Chondrocyte (in vitro differentiated cells): ENCODE measurements around the gene TNIK. TPM values are rescaled to one million over a fixed set of nuclear protein-coding genes. Genes with fewer than 3 reads are reported as not detected.

Source experiments
- DNase-seq: peaks from one replicate; pipeline ENCODE4 v3.0.0; 2021; ENCODE audit warnings: mixed read lengths, low spot score
- H3K27ac Mint-ChIP-seq: one replicate; pipeline ENCODE4 v1.8.0; 2021; ENCODE audit warnings: mild to moderate bottlenecking, moderate library complexity, mixed read lengths; ENCODE audit not compliant: unreplicated experiment
- H3K27me3 Mint-ChIP-seq: 2 replicates; pipeline ENCODE4 v1.8.0; 2021; ENCODE audit warnings: low read depth, mixed read lengths
- H3K36me3 Mint-ChIP-seq: 2 replicates; pipeline ENCODE4 v1.8.0; 2021; ENCODE audit warnings: low read depth, mixed read lengths
- H3K4me1 Mint-ChIP-seq: 2 replicates; pipeline ENCODE4 v1.8.0; 2021; ENCODE audit warnings: low read depth, mild to moderate bottlenecking, mixed read lengths
- H3K4me3 Mint-ChIP-seq: one replicate; pipeline ENCODE4 v1.8.0; 2021; ENCODE audit warnings: mild to moderate bottlenecking, moderate library complexity, mixed read lengths; ENCODE audit not compliant: unreplicated experiment
- H3K9me3 Mint-ChIP-seq: 2 replicates; pipeline ENCODE4 v1.8.0; 2021; ENCODE audit warnings: low read depth, mixed read lengths
- CTCF ChIP-seq: fragments of 200-600 bp; sonication (generic); IDR thresholded peaks from 2 replicates; pipeline ENCODE4 v1.5.0; 2021; ENCODE audit warnings: antibody characterized with exemption, mild to moderate bottlenecking, moderate library complexity
- total RNA-seq: library from RNA; stranded (reverse); gene quantifications from 3 replicates; pipeline ENCODE4 v1.2.1, GENCODE V29; 2021

The TNIK gene
- total RNA-seq, 1 donor from 2014 or later = 17.5 TPM

- Mint-ChIP-seq H3K36me3 (peaks cover 13% of the 10 kb centered on the region), H3K27ac (no peak overlapping the region), H3K4me3 (no peak overlapping the region), H3K27me3 (no peaks in the 10 kb centered on the region), H3K4me1 (peaks cover 15% of the 10 kb centered on the region), H3K9me3 (no peaks in the 10 kb centered on the region)
- TF ChIP-seq CTCF = no peak
- DNase-seq = no peak
Measured at GRCh38 chr3:171150945-171151344, 309.3 kb downstream of the TNIK start.

GRCh38 chr3:171149526-171150116 lies 310.6 kb downstream of the TNIK start:
- H3K4me3 Mint-ChIP-seq = no peak overlapping the region
- H3K36me3 Mint-ChIP-seq = peaks cover 10% of the 10 kb centered on the region
- no peak overlapping the region for H3K27ac Mint-ChIP-seq
- H3K4me1 Mint-ChIP-seq = peaks cover 9% of the 10 kb centered on the region
- H3K27me3 Mint-ChIP-seq = no peaks in the 10 kb centered on the region
- H3K9me3 Mint-ChIP-seq = no peaks in the 10 kb centered on the region
- DNase-seq = no peak
- TF ChIP-seq CTCF = no peak

GRCh38 chr3:171145798-171146197 lies 314.4 kb downstream of the TNIK start:
- DNase-seq = no peak
- Mint-ChIP-seq H3K27ac (no peak overlapping the region), H3K27me3 (no peaks in the 10 kb centered on the region), H3K9me3 (peaks cover 6% of the 10 kb centered on the region), H3K36me3 (peaks cover 3% of the 10 kb centered on the region), H3K4me3 (no peak overlapping the region), H3K4me1 (peaks cover 35% of the 10 kb centered on the region)
- no peak for TF ChIP-seq CTCF

- TF ChIP-seq CTCF = no peak
- Mint-ChIP-seq H3K4me3 (no peak overlapping the region), H3K27ac (peak overlapping the region; percentile 86), H3K36me3 (peaks cover 9% of the 10 kb centered on the region), H3K9me3 (peaks cover 6% of the 10 kb centered on the region), H3K4me1 (peaks cover 35% of the 10 kb centered on the region), H3K27me3 (no peaks in the 10 kb centered on the region)
- no peak for DNase-seq
Measured at GRCh38 chr3:171142985-171143384, 317.2 kb downstream of the TNIK start.

GRCh38 chr3:171140246-171140645 lies 320.0 kb downstream of the TNIK start:
- H3K9me3 Mint-ChIP-seq = peaks cover 6% of the 10 kb centered on the region
- no peak for DNase-seq
- no peak overlapping the region for H3K27ac Mint-ChIP-seq
- H3K4me1 Mint-ChIP-seq = peaks cover 48% of the 10 kb centered on the region
- H3K27me3 Mint-ChIP-seq = no peaks in the 10 kb centered on the region
- H3K36me3 Mint-ChIP-seq = peaks cover 16% of the 10 kb centered on the region
- no peak overlapping the region for H3K4me3 Mint-ChIP-seq
- no peak for TF ChIP-seq CTCF
